T-cell (primary cell): ENCODE data around the gene KCNJ14. TPM values are rescaled to one million over a fixed set of nuclear protein-coding genes. Genes with fewer than 3 reads are reported as not detected.

Source experiments
- ATAC-seq, 4 experiments: fragments of 200-7000 bp in 3 of 4; fragments of 150-1000 bp in 1 of 4; cut with Tn5 transposase; replicated peaks in 1 of 4; 1 replicate in 3 of 4; 2 replicates in 1 of 4; pipeline ENCODE4 v1.10.0; 2021; ENCODE audit warnings: moderate library complexity in 3 of 4, mild to moderate bottlenecking in 2 of 4, moderate number of reproducible peaks in 1 of 4
- CTCF ChIA-PET, 2 donors: fragments of 300-600 bp; sonication (Branson Sonifier 250); formaldehyde crosslinking; loops; one replicate each; lab custom pipeline; 2022; ENCODE audit warnings: antibody characterized with exemption in 2 of 2; lab: Charles Lee
- POLR2A ChIA-PET, 2 donors: fragments of 300-600 bp; sonication (Branson Sonifier 250); formaldehyde crosslinking; loops; one replicate each; lab custom pipeline; 2022; ENCODE audit warnings: antibody characterized with exemption in 2 of 2; lab: Charles Lee
- DNase-seq, 35 experiments: peaks; one replicate each; pipeline versions ENCODE4 v3.0.0 to v3.0.0-alpha.2; 2013 to 2023
- H3K27ac ChIP-seq: one replicate; pipeline ENCODE4 v1.5.1; 2013; ENCODE audit warnings: low read length
- H3K27me3 ChIP-seq, 2 experiments: replicated peaks in 1 of 2; 1 replicate in 1 of 2; 2 replicates in 1 of 2; pipeline versions ENCODE4 v1.6.1 to v1.7.0; 2013; ENCODE audit warnings: low read length in 1 of 2, mixed read lengths in 1 of 2; ENCODE audit not compliant: control insufficient read depth in 2 of 2, insufficient read depth in 2 of 2; ENCODE audit errors: extremely low read depth in 1 of 2
- H3K36me3 ChIP-seq, 2 donors: 1 replicate in 1 of 2; 2 replicates in 1 of 2; pipeline versions ENCODE4 v1.6.1 to v1.7.0; 2013; ENCODE audit warnings: low read length in 1 of 2; ENCODE audit not compliant: control insufficient read depth in 2 of 2, insufficient read depth in 1 of 2; ENCODE audit errors: extremely low read depth in 1 of 2
- H3K4me1 ChIP-seq, 2 experiments: 1 replicate in 1 of 2; 2 replicates in 1 of 2; pipeline versions ENCODE4 v1.6.1 to v1.7.0; 2013; ENCODE audit warnings: low read length in 2 of 2, mixed read lengths in 1 of 2; ENCODE audit not compliant: insufficient read depth in 2 of 2, control insufficient read depth in 1 of 2; ENCODE audit errors: extremely low read depth in 1 of 2
- H3K4me3 ChIP-seq, 2 donors: 1 replicate in 1 of 2; 2 replicates in 1 of 2; pipeline versions ENCODE4 v1.5.1 to v1.7.0; 2013; ENCODE audit warnings: mild to moderate bottlenecking in 2 of 2, low read length in 1 of 2, moderate library complexity in 1 of 2; ENCODE audit not compliant: control insufficient read depth in 1 of 2; ENCODE audit errors: extremely low read depth in 1 of 2
- H3K9me3 ChIP-seq: 2 replicates; pipeline ENCODE4 v1.7.0; 2013
- H3K27ac Mint-ChIP-seq, 2 donors: one replicate each; pipeline ENCODE4 v1.8.0; 2020 to 2021; ENCODE audit warnings: mild to moderate bottlenecking in 2 of 2, mixed read lengths in 2 of 2
- H3K27me3 Mint-ChIP-seq, 2 donors: one replicate each; pipeline ENCODE4 v1.8.0; 2021 to 2022; ENCODE audit warnings: mixed read lengths in 2 of 2
- H3K36me3 Mint-ChIP-seq: one replicate; pipeline ENCODE4 v1.8.0; 2021; ENCODE audit warnings: mixed read lengths
- H3K4me1 Mint-ChIP-seq, 3 donors: one replicate each; pipeline ENCODE4 v1.8.0; 2020 to 2022; ENCODE audit warnings: mixed read lengths in 3 of 3, mild to moderate bottlenecking in 1 of 3
- H3K4me3 Mint-ChIP-seq, 3 donors: one replicate each; pipeline ENCODE4 v1.8.0; 2020 to 2022; ENCODE audit warnings: mild to moderate bottlenecking in 3 of 3, mixed read lengths in 3 of 3, moderate library complexity in 3 of 3
- H3K9me3 Mint-ChIP-seq, 3 donors: one replicate each; pipeline ENCODE4 v1.8.0; 2020 to 2022; ENCODE audit warnings: mixed read lengths in 3 of 3
- WGBS: methylation state at CpG from one replicate; pipeline ENCODE4 v1.1.5; 2013; ENCODE audit warnings: missing lambda C conversion rate; ENCODE audit not compliant: insufficient coverage; 5-methylcytosine and 5-hydroxymethylcytosine counted together
- total RNA-seq, 35 experiments: library from RNA in 6 of 35; stranded (reverse) in 6 of 35; fragments of 120-200 nt in 1 of 35; gene quantifications; one replicate each; pipeline versions ENCODE4 v1.2.1 to v1.2.4 and lab custom pipeline; 2013 to 2026

The KCNJ14 gene
- total RNA-seq, 5 donors from 2014 or later (not counting 1 experiment from before 2014, with no cell fraction given): 2.6 to 3.5 (median 3.2) TPM

- Mint-ChIP-seq H3K4me1 (peaks cover 34 to 46% (median 42%) of the 10 kb centered on the region in 3 donors), H3K36me3 (peaks cover 18% of the 10 kb centered on the region), H3K4me3 (peak overlapping the region; percentile 90 to 92 (median 91)), H3K9me3 (no peaks in the 10 kb centered on the region), H3K27me3 (peaks cover 17 to 22% of the 10 kb centered on the region in 2 donors), H3K27ac (peak overlapping the region; percentile 1 to 22)
- Histone ChIP-seq H3K36me3 (peaks cover 4 to 22% of the 10 kb centered on the region in 2 donors), H3K4me1 (peaks cover 13 to 28% of the 10 kb centered on the region in 2 experiments), H3K27ac (no peak overlapping the region), H3K9me3 (no peaks in the 10 kb centered on the region), H3K4me3 (peak overlapping the region; percentile 46 to 75), H3K27me3 (peaks cover 0 to 34% of the 10 kb centered on the region in 2 experiments)
- CTCF ChIA-PET: interaction anchor here in 1 of 2 donors (0.5 kb wide), 1 partner anchor 179 kb away, joined by 3 read pairs; no protein-coding TSS in a partner anchor
- WGBS: 19% methylated on average over 27 of the region's 38 CpGs
- ATAC-seq (no peak), DNase-seq (peak in 1 of 35 experiments; percentile 23)
- POLR2A ChIA-PET: interaction anchor here in 1 of 2 donors (0.6 kb wide), 1 partner anchor 17 kb away, joined by 9 read pairs; no protein-coding TSS in a partner anchor
Observed at GRCh38 chr19:48444129-48444935, 11.0 kb upstream of the KCNJ14 start.

- peak overlapping the region; percentile 93 to 97 for H3K27ac Mint-ChIP-seq
- peaks cover 21% of the 10 kb centered on the region for H3K36me3 Mint-ChIP-seq
- no peak for ATAC-seq
- peaks cover 13 to 28% of the 10 kb centered on the region in 2 experiments for H3K4me1 ChIP-seq
- CTCF ChIA-PET: interaction anchor here in 1 of 2 donors (0.5 to 1.0 kb wide), 2 partner anchors 178 to 190 kb away, joined by 3 read pairs; partner anchors contain the start of gene CARD8
- H3K9me3 Mint-ChIP-seq: no peaks in the 10 kb centered on the region
- H3K36me3 ChIP-seq: peaks cover 4 to 28% of the 10 kb centered on the region in 2 donors
- H3K27me3 Mint-ChIP-seq: peaks cover 17 to 22% of the 10 kb centered on the region in 2 donors
- peak overlapping the region; percentile 90 to 92 (median 91) for H3K4me3 Mint-ChIP-seq
- whole genome bisulfite sequencing: no CpG with 5 or more reads among the region's 3 CpGs
- H3K4me3 ChIP-seq: peak overlapping the region; percentile 75 to 88
- POLR2A ChIA-PET: interaction anchor here in 1 of 2 donors (0.6 kb wide), 1 partner anchor 16 kb away, joined by 9 read pairs; no protein-coding TSS in a partner anchor
- no peak overlapping the region for H3K27ac ChIP-seq
- H3K27me3 ChIP-seq: peaks cover 0 to 29% of the 10 kb centered on the region in 2 experiments
- H3K4me1 Mint-ChIP-seq: peaks cover 34 to 46% (median 42%) of the 10 kb centered on the region in 3 donors
- DNase-seq: no peak
- no peaks in the 10 kb centered on the region for H3K9me3 ChIP-seq
Observed at GRCh38 chr19:48444936-48445200, 10.5 kb upstream of the KCNJ14 start.

GRCh38 chr19:48445256-48445605 lies 10.1 kb upstream of the KCNJ14 start:
- no CpG with 5 or more reads among the region's 6 CpGs for WGBS
- no peaks in the 10 kb centered on the region for H3K9me3 Mint-ChIP-seq
- peaks cover 17 to 21% of the 10 kb centered on the region in 2 donors for H3K27me3 Mint-ChIP-seq
- peak in 3 of 35 experiments; percentile 5 to 54 (median 26) for DNase-seq
- Histone ChIP-seq H3K27ac (peak overlapping the region; percentile 75), H3K9me3 (no peaks in the 10 kb centered on the region), H3K27me3 (peaks cover 0 to 28% of the 10 kb centered on the region in 2 experiments), H3K36me3 (peaks cover 4 to 31% of the 10 kb centered on the region in 2 donors), H3K4me1 (peaks cover 13 to 28% of the 10 kb centered on the region in 2 experiments), H3K4me3 (peak overlapping the region; percentile 75 to 88)
- peaks cover 34 to 46% (median 42%) of the 10 kb centered on the region in 3 donors for H3K4me1 Mint-ChIP-seq
- H3K27ac Mint-ChIP-seq: peak overlapping the region; percentile 93 to 97
- peaks cover 21% of the 10 kb centered on the region for H3K36me3 Mint-ChIP-seq
- H3K4me3 Mint-ChIP-seq: peak overlapping the region; percentile 90 to 92 (median 91)
- ChIA-PET CTCF (interaction anchor here in 1 of 2 donors (0.5 to 1.0 kb wide), 2 partner anchors 178 to 190 kb away, joined by 3 read pairs; partner anchors contain the start of gene CARD8), POLR2A (interaction anchor here (0.5 to 0.6 kb wide), 2 partner anchors 16 to 275 kb away, joined by 3 to 9 read pairs; no protein-coding TSS in a partner anchor)
- peak; percentile 26 to 42 (median 34) for ATAC-seq

- peak within 1 kb of the TSS; percentile 75 for H3K27ac ChIP-seq
- Mint-ChIP-seq H3K9me3 (no peaks in the 10 kb centered on the region), H3K36me3 (peaks cover 21% of the 10 kb centered on the region), H3K4me3 (peak within 1 kb of the TSS; percentile 90 to 92 (median 91)), H3K4me1 (peaks cover 34 to 46% (median 42%) of the 10 kb centered on the region in 3 donors), H3K27me3 (peaks cover 17 to 20% of the 10 kb centered on the region in 2 donors), H3K27ac (peak within 1 kb of the TSS; percentile 93 to 97)
- peaks cover 9 to 37% of the 10 kb centered on the region in 2 donors for H3K36me3 ChIP-seq
- ATAC-seq (peak; percentile 91 to 95 (median 94)), DNase-seq (peak; percentile 80 to 98 (median 94))
- ChIA-PET POLR2A (interaction anchor here in 1 of 2 donors (0.5 kb wide), 1 partner anchor 276 kb away, joined by 3 read pairs; no protein-coding TSS in a partner anchor), CTCF (interaction anchor here in 1 of 2 donors (1.0 kb wide), 1 partner anchor 191 kb away, joined by 3 read pairs; the partner anchor contains the start of gene CARD8)
- under 1% methylated on average over 51 of the region's 61 CpGs for WGBS
- H3K4me1 ChIP-seq: peaks cover 13 to 28% of the 10 kb centered on the region in 2 experiments
- no peaks in the 10 kb centered on the region for H3K9me3 ChIP-seq
- peak within 1 kb of the TSS; percentile 75 to 88 for H3K4me3 ChIP-seq
- H3K27me3 ChIP-seq: peaks cover 0 to 26% of the 10 kb centered on the region in 2 experiments
Observed at GRCh38 chr19:48445606-48446481, 9.5 kb upstream of the KCNJ14 start, which contains the start of gene GRWD1. Gene GRWD1 (plus strand): TSS chr19:48445983. CDS start chr19:48446006, 23 bp downstream.

GRCh38 chr19:48446579-48446978 lies 8.8 kb upstream of the KCNJ14 start:
- DNase-seq: no peak
- peaks cover 24% of the 10 kb centered on the region for H3K36me3 Mint-ChIP-seq
- Histone ChIP-seq H3K27me3 (peaks cover 0 to 19% of the 10 kb centered on the region in 2 experiments), H3K4me3 (peak overlapping the region; percentile 75 to 88), H3K4me1 (peaks cover 13 to 28% of the 10 kb centered on the region in 2 experiments), H3K27ac (peak overlapping the region; percentile 75), H3K36me3 (peaks cover 16 to 45% of the 10 kb centered on the region in 2 donors), H3K9me3 (no peaks in the 10 kb centered on the region)
- H3K27ac Mint-ChIP-seq: peak overlapping the region in 1 of 2 donors; percentile 93
- H3K9me3 Mint-ChIP-seq: no peaks in the 10 kb centered on the region
- no peak for ATAC-seq
- H3K4me3 Mint-ChIP-seq: peak overlapping the region; percentile 90 to 92 (median 91)
- 29% methylated on average over 1 of the region's 7 CpGs for WGBS
- ChIA-PET CTCF (no interaction called here), POLR2A (no interaction called here)
- H3K4me1 Mint-ChIP-seq: peaks cover 34 to 44% (median 42%) of the 10 kb centered on the region in 3 donors
- H3K27me3 Mint-ChIP-seq: peaks cover 14 to 16% of the 10 kb centered on the region in 2 donors
